ENCODE results near the gene SMYD3. TPM values are rescaled to one million over a fixed set of nuclear protein-coding genes. Genes with fewer than 3 reads are reported as not detected.
A peak's percentile ranks its signal among the peaks of the same experiment; 100 is the strongest.
"Not testable (repeated sequence)": the region's sequence is repeated elsewhere in the genome, so short reads cannot be mapped to it uniquely, and the experiment has no call there.

The SMYD3 gene
- total RNA-seq, 1 donor from 2014 or later: 31.9 TPM

GRCh38 chr1:246032984-246033383 lies 474.1 kb downstream of the SMYD3 start:
- H3K36me3 Mint-ChIP-seq (ENCODE audit: insufficient read depth): peaks cover 1% of the 10 kb centered on the region
- no peak overlapping the region for H3K27ac Mint-ChIP-seq
- peaks cover 10% of the 10 kb centered on the region for H3K4me1 Mint-ChIP-seq (ENCODE audit: low read depth)
- TF ChIP-seq CTCF (IDR thresholded peaks at IDR 0.05; ENCODE audit: unreplicated experiment): no peak
- DNase-seq (ENCODE audit: low spot score, unreplicated experiment): no peak
- no peaks in the 10 kb centered on the region for H3K27me3 Mint-ChIP-seq
- no peaks in the 10 kb centered on the region for H3K9me3 Mint-ChIP-seq (ENCODE audit: low read depth)
- no peak overlapping the region for H3K4me3 Mint-ChIP-seq (ENCODE audit: low read depth)

- Mint-ChIP-seq H3K4me1 (ENCODE audit: low read depth) (peaks cover 5% of the 10 kb centered on the region), H3K27me3 (no peaks in the 10 kb centered on the region), H3K4me3 (ENCODE audit: low read depth) (no peak overlapping the region), H3K9me3 (ENCODE audit: low read depth) (no peaks in the 10 kb centered on the region), H3K36me3 (ENCODE audit: insufficient read depth) (peaks cover 1% of the 10 kb centered on the region), H3K27ac (peak overlapping the region; percentile 25)
- DNase-seq (ENCODE audit: low spot score, unreplicated experiment): no peak
- TF ChIP-seq CTCF (IDR thresholded peaks at IDR 0.05; ENCODE audit: unreplicated experiment): no peak
Observed at GRCh38 chr1:246032031-246032551, 475.0 kb downstream of the SMYD3 start.

- no peak overlapping the region for H3K27ac Mint-ChIP-seq
- no peaks in the 10 kb centered on the region for H3K9me3 Mint-ChIP-seq (ENCODE audit: low read depth)
- peaks cover 1% of the 10 kb centered on the region for H3K36me3 Mint-ChIP-seq (ENCODE audit: insufficient read depth)
- peaks cover 5% of the 10 kb centered on the region for H3K4me1 Mint-ChIP-seq (ENCODE audit: low read depth)
- H3K4me3 Mint-ChIP-seq (ENCODE audit: low read depth): no peak overlapping the region
- TF ChIP-seq CTCF (IDR thresholded peaks at IDR 0.05; ENCODE audit: unreplicated experiment): no peak
- no peaks in the 10 kb centered on the region for H3K27me3 Mint-ChIP-seq
- DNase-seq (ENCODE audit: low spot score, unreplicated experiment): no peak
Observed at GRCh38 chr1:246029616-246030015, 477.5 kb downstream of the SMYD3 start.

GRCh38 chr1:246024118-246024517 lies 483.0 kb downstream of the SMYD3 start:
- not testable (repeated sequence) for H3K9me3 Mint-ChIP-seq (ENCODE audit: low read depth); H3K27ac Mint-ChIP-seq; H3K36me3 Mint-ChIP-seq (ENCODE audit: insufficient read depth); H3K27me3 Mint-ChIP-seq; DNase-seq (ENCODE audit: low spot score, unreplicated experiment); H3K4me3 Mint-ChIP-seq (ENCODE audit: low read depth); H3K4me1 Mint-ChIP-seq (ENCODE audit: low read depth)

- no peak overlapping the region for H3K4me3 Mint-ChIP-seq (ENCODE audit: low read depth)
- H3K4me1 Mint-ChIP-seq (ENCODE audit: low read depth): no peaks in the 10 kb centered on the region
- no peak for DNase-seq (ENCODE audit: low spot score, unreplicated experiment)
- no peak for TF ChIP-seq CTCF (IDR thresholded peaks at IDR 0.05; ENCODE audit: unreplicated experiment)
- H3K36me3 Mint-ChIP-seq (ENCODE audit: insufficient read depth): no peaks in the 10 kb centered on the region
- no peaks in the 10 kb centered on the region for H3K9me3 Mint-ChIP-seq (ENCODE audit: low read depth)
- no peak overlapping the region for H3K27ac Mint-ChIP-seq
- no peaks in the 10 kb centered on the region for H3K27me3 Mint-ChIP-seq
Observed at GRCh38 chr1:246020211-246020954, 486.7 kb downstream of the SMYD3 start.

GRCh38 chr1:246018146-246018545 lies 488.9 kb downstream of the SMYD3 start:
- no peak for TF ChIP-seq CTCF (IDR thresholded peaks at IDR 0.05; ENCODE audit: unreplicated experiment)
- no peaks in the 10 kb centered on the region for H3K27me3 Mint-ChIP-seq
- no peaks in the 10 kb centered on the region for H3K4me1 Mint-ChIP-seq (ENCODE audit: low read depth)
- no peak overlapping the region for H3K27ac Mint-ChIP-seq
- no peak overlapping the region for H3K4me3 Mint-ChIP-seq (ENCODE audit: low read depth)
- DNase-seq (ENCODE audit: low spot score, unreplicated experiment): no peak
- H3K9me3 Mint-ChIP-seq (ENCODE audit: low read depth): no peaks in the 10 kb centered on the region
- H3K36me3 Mint-ChIP-seq (ENCODE audit: insufficient read depth): no peaks in the 10 kb centered on the region

Data from progenitor cell of endocrine pancreas (in vitro differentiated cells).